Fibroblast of lung (primary cell): ENCODE data around the gene PID1. TPM values are rescaled to one million over a fixed set of nuclear protein-coding genes. Genes with fewer than 3 reads are reported as not detected.

Source experiments
- DNase-seq, 2 donors: peaks; one replicate each; pipeline versions ENCODE4 v3.0.0 to v3.0.0-alpha.2; 2010; ENCODE audit warnings: low read depth in 2 of 2
- H2AFZ ChIP-seq: 2 replicates; pipeline ENCODE4 v1.5.1; 2012; ENCODE audit warnings: low read length, control low read depth, inconsistent platforms
- H3K27ac ChIP-seq: 2 replicates; pipeline ENCODE4 v1.5.1; 2011; ENCODE audit warnings: low read length, control low read depth; ENCODE audit not compliant: insufficient read depth
- H3K27me3 ChIP-seq: 2 replicates; pipeline ENCODE4 v1.5.1; 2011; ENCODE audit warnings: mild to moderate bottlenecking, low read length; ENCODE audit not compliant: control insufficient read depth, insufficient read depth
- H3K36me3 ChIP-seq: 2 replicates; pipeline ENCODE4 v1.5.1; 2011; ENCODE audit warnings: low read length; ENCODE audit not compliant: control insufficient read depth, insufficient read depth
- H3K4me1 ChIP-seq: 2 replicates; pipeline ENCODE4 v1.5.1; 2011; ENCODE audit warnings: low read length; ENCODE audit not compliant: control insufficient read depth, insufficient read depth; ENCODE audit errors: extremely low read depth
- H3K4me2 ChIP-seq: 2 replicates; pipeline ENCODE4 v1.5.1; 2011; ENCODE audit warnings: low read length, control low read depth; ENCODE audit not compliant: insufficient read depth; ENCODE audit errors: extremely low read depth
- H3K4me3 ChIP-seq, 4 experiments: fragments of 200-600 bp in 1 of 4; sonication (generic) in 1 of 4; replicated peaks in 1 of 4; 2 replicates each; pipeline ENCODE4 v1.5.1; 2011 to 2016; ENCODE audit warnings: low read length in 4 of 4, low read depth in 3 of 4, mild to moderate bottlenecking in 3 of 4, control low read depth in 2 of 4, inconsistent platforms in 1 of 4, mixed read lengths in 1 of 4; ENCODE audit not compliant: insufficient read depth in 1 of 4; ENCODE audit errors: control extremely low read depth in 1 of 4
- H3K79me2 ChIP-seq: 2 replicates; pipeline ENCODE4 v1.5.1; 2012; ENCODE audit warnings: mild to moderate bottlenecking, low read length, inconsistent platforms; ENCODE audit not compliant: control insufficient read depth, insufficient read depth
- H3K9ac ChIP-seq: 2 replicates; pipeline ENCODE4 v1.5.1; 2011; ENCODE audit warnings: mild to moderate bottlenecking, low read length, control low read depth; ENCODE audit not compliant: insufficient read depth
- H3K9me3 ChIP-seq: 2 replicates; pipeline ENCODE4 v1.5.1; 2012; ENCODE audit warnings: low read depth, low read length; ENCODE audit not compliant: control insufficient read depth, insufficient read depth
- H4K20me1 ChIP-seq: 2 replicates; pipeline ENCODE4 v1.5.1; 2011; ENCODE audit warnings: low read length; ENCODE audit not compliant: control insufficient read depth, insufficient read depth; ENCODE audit errors: extremely low read depth
- EZH2 ChIP-seq: IDR thresholded peaks from 2 replicates; pipeline ENCODE4 v1.5.1; 2012; ENCODE audit warnings: low read length, control low read depth, mild to moderate bottlenecking; ENCODE audit errors: missing control alignments
- polyA plus RNA-seq, 2 donors: library from polyadenylated mRNA; depleted of rRNA in 1 of 2; stranded (reverse) in 1 of 2; unstranded in 1 of 2; fragments of >200 nt; gene quantifications; 2 replicates each; pipeline ENCODE4 v1.2.1, GENCODE V29; 2011 to 2012; ENCODE audit warnings: missing spikeins in 1 of 2
- total RNA-seq: library from RNA; depleted of rRNA; stranded (reverse); fragments of >200 nt; gene quantifications from 2 replicates; pipeline ENCODE4 v1.2.1, GENCODE V29; 2014
- TF ChIP-seq, protein P1 (sequence below), 2 donors: IDR thresholded peaks in 1 of 2; conservative IDR thresholded peaks in 1 of 2; 1 replicate in 1 of 2; 2 replicates in 1 of 2; pipeline ENCODE4 v1.5.1; 2011 to 2012; ENCODE audit warnings: low read length in 2 of 2, control low read depth in 1 of 2, inconsistent platforms in 1 of 2, low read depth in 1 of 2, mild to moderate bottlenecking in 1 of 2

Gene PID1
- total and polyA plus RNA-seq, 2 donors (not counting 1 experiment from before 2014, with no cell fraction given) = 15.7 to 29.6 TPM

DNA sequence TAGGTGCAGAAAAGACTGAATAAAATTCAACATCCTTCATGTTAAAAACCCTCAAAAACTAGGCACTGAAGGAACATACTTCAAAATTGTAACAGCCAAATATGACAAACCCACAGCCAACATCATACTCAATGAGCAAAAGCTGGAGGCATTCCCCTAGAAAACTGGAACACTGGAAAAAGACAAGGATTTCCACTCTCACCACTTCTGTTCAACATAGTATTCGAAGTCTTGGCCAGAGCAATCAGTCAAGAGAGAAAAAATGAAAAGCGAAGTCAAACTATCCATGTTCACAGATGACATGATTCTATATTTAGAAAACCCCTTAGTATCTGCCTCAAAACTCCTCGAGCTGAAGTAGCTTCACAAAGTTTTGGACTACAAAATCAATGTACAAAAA, 282.3 kb downstream of the PID1 start:
- no peak overlapping the region for H3K9ac ChIP-seq
- no peak overlapping the region for H3K4me2 ChIP-seq
- no peak overlapping the region for H3K27ac ChIP-seq
- H2AFZ ChIP-seq = no peak overlapping the region
- DNase-seq = no peak
- no peaks in the 10 kb centered on the region for H3K9me3 ChIP-seq
- no peaks in the 10 kb centered on the region for H3K27me3 ChIP-seq
- H3K4me1 ChIP-seq = no peaks in the 10 kb centered on the region
- H3K36me3 ChIP-seq = no peaks in the 10 kb centered on the region
- TF ChIP-seq, protein P1, sequence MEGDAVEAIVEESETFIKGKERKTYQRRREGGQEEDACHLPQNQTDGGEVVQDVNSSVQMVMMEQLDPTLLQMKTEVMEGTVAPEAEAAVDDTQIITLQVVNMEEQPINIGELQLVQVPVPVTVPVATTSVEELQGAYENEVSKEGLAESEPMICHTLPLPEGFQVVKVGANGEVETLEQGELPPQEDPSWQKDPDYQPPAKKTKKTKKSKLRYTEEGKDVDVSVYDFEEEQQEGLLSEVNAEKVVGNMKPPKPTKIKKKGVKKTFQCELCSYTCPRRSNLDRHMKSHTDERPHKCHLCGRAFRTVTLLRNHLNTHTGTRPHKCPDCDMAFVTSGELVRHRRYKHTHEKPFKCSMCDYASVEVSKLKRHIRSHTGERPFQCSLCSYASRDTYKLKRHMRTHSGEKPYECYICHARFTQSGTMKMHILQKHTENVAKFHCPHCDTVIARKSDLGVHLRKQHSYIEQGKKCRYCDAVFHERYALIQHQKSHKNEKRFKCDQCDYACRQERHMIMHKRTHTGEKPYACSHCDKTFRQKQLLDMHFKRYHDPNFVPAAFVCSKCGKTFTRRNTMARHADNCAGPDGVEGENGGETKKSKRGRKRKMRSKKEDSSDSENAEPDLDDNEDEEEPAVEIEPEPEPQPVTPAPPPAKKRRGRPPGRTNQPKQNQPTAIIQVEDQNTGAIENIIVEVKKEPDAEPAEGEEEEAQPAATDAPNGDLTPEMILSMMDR (conservative IDR thresholded peaks at IDR 0.05 in 1 of 2, IDR thresholded peaks at IDR 0.05 in 1 of 2; ENCODE audit: low read depth in 1 of 2, low read length in 2 of 2) = no peak
- TF ChIP-seq EZH2 = no peak
- H3K4me3 ChIP-seq = no peak overlapping the region
- H4K20me1 ChIP-seq = no peaks in the 10 kb centered on the region
- H3K79me2 ChIP-seq = no peaks in the 10 kb centered on the region

DNA sequence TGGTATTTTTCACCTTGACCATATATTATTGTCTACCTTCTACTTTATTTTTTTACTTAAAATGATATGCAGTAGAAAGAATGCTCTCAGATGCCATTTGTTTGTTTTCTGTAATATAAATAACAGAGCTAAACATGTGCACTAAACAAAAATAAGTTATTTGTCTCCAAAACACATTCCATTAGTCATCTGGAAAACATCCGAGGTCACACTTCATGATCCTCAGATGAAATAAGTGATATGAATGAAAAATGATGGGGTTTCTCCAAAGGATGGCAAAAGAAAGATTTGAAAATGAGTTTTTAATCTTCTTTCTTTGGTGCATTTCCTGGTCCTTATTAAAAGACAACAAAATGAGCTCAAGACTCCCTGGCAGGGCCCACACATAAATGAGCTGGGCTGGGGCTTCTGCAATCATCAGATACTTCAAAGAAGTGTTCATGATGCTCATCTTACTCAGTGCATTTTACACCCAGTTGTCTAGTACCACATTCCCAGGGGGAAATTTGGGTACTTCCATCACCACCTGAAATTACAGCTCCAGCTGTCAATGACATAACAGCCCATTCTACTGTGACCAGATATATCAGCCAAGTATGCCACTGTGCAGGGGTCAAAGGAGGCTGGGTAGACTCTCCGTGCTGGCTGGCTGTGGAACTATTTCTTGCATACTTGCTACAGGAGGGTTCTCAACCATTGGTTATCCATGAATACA, 283.5 kb downstream of the PID1 start:
- Histone ChIP-seq H3K4me2 (no peak overlapping the region), H3K27me3 (no peaks in the 10 kb centered on the region), H3K4me1 (no peaks in the 10 kb centered on the region), H3K36me3 (no peaks in the 10 kb centered on the region), H3K4me3 (no peak overlapping the region), H3K27ac (no peak overlapping the region), H3K9ac (no peak overlapping the region), H3K79me2 (no peaks in the 10 kb centered on the region), H4K20me1 (no peaks in the 10 kb centered on the region), H2AFZ (no peak overlapping the region), H3K9me3 (no peaks in the 10 kb centered on the region)
- TF ChIP-seq EZH2 = no peak
- TF ChIP-seq, protein P1 (conservative IDR thresholded peaks at IDR 0.05 in 1 of 2, IDR thresholded peaks at IDR 0.05 in 1 of 2; ENCODE audit: low read depth in 1 of 2, low read length in 2 of 2) = no peak
- no peak for DNase-seq

DNA sequence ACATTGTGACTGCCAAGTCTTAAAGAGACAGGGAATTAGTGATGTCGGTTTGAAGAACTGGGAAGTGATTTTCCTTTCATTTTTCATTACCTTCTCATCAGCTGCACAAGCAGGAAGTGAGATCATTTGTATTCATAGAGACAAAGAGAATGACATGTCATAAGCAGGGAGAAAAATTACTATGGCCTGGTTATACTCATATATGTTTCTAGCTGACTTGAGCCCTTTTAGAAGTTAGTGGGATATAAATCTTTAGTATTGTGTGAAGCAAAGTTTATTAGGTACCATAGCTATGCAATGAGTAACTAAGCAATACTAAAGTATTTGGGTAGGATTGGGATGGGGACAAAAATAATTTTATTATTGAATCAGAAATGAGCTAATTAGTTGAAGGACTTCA, 284.1 kb downstream of the PID1 start:
- H3K27ac ChIP-seq = no peak overlapping the region
- H4K20me1 ChIP-seq = no peaks in the 10 kb centered on the region
- H3K9ac ChIP-seq = no peak overlapping the region
- no peak overlapping the region for H2AFZ ChIP-seq
- TF ChIP-seq, protein P1 (conservative IDR thresholded peaks at IDR 0.05 in 1 of 2, IDR thresholded peaks at IDR 0.05 in 1 of 2; ENCODE audit: low read depth in 1 of 2, low read length in 2 of 2) = no peak
- TF ChIP-seq EZH2 = no peak
- no peaks in the 10 kb centered on the region for H3K79me2 ChIP-seq
- no peaks in the 10 kb centered on the region for H3K27me3 ChIP-seq
- H3K4me1 ChIP-seq = no peaks in the 10 kb centered on the region
- no peaks in the 10 kb centered on the region for H3K9me3 ChIP-seq
- DNase-seq = no peak
- no peak overlapping the region for H3K4me3 ChIP-seq
- H3K36me3 ChIP-seq = no peaks in the 10 kb centered on the region
- no peak overlapping the region for H3K4me2 ChIP-seq
